Right lobe of liver (tissue), 4 donors: ENCODE measurements around the gene ABCB10.

ENCODE experiments used
- CTCF ChIP-seq, 4 donors: fragments of 200-600 bp in 3 of 4; fragments of 450-650 bp in 1 of 4; IDR thresholded peaks; one replicate each; pipeline versions ENCODE4 v1.5.1 to v1.8.0; 2016 to 2022; ENCODE audit warnings: antibody characterized with exemption in 4 of 4, mild to moderate bottlenecking in 2 of 4
- POLR2A ChIP-seq: fragments of 450-650 bp; IDR thresholded peaks from one replicate; pipeline ENCODE4 v1.6.1; 2017; ENCODE audit warnings: antibody characterized with exemption, mild to moderate bottlenecking
- donor health status: DM: no; HTN: no; CAD: no.
- donor health status: DM: no; HTN: no; CAD: no.
- donor health status: DM: no; HTN: yes; CAD: no.

- TF ChIP-seq CTCF (IDR thresholded peaks at IDR 0.05) (no peak), POLR2A (no peak)
Observed at GRCh38 chr1:229506633-229507032, 51.9 kb downstream of the ABCB10 start.
